ENCODE results near the gene NR1I3.

The NR1I3 gene

DNA sequence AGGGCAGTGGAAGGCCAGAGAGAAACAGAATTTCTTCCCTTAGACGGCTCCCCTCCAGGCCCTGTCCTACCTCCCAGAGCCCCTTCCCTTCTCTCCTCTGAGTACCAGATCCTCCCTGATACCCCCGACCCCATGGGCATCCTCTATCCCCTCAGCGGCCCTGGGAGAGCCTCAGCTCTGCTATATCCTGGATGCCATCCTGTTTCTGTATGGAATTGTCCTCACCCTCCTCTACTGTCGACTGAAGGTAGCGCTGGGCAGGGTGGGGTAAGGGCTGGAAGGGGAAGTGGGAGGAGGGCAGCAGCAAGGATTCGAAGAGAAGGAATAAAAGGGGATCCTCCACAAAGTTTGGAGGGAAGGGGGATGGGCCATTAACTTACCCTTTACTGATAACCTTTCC is 20.2 kb downstream of the NR1I3 start:
- no peak for DNase-seq

DNA sequence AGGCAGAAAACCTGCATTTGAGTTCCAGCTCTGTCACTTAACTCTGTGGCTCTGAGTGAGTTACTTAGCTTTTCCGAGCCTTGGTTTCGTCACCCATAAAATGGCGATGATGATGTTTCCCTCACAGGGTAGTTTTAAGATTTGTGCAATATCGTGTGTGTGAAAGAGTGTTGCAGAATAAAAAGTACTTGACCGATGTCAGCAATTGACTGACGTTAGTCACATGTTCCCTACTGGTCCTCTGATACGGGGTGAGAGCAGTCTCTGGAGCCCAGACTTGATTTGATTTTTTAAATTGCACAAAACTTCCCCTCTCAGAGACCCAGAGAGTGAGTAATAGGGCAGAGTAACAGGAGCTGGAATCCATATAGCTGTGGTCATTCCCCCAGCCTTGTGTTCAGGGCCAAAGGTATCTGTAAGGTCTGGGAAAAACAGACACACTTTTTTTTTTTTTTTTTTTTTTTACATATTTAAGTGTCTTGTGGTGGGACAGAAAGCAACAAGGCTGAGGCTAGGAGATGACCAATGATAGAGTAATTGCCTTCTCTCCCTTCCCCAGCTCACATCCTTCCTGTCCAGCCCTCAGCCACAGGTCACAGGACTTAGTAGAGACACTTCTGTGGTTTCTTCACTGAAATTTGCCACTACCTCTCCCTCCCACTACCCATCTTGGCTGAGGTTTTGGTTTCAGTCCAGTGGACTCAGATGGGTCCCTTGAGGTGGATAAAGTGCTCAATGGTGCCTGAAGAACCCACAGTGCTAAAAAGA is 20.9 kb downstream of the NR1I3 start:
- DNase-seq: no peak

- DNase-seq: no peak
These were observed 22.9 kb downstream of the NR1I3 start, which contains the start of gene FCER1G for GRCh38 chr1:161215076-161215475. Gene FCER1G, plus strand, starts transcription at chr1:161215295. Its CDS starts 27 bp downstream, at chr1:161215322.

DNA sequence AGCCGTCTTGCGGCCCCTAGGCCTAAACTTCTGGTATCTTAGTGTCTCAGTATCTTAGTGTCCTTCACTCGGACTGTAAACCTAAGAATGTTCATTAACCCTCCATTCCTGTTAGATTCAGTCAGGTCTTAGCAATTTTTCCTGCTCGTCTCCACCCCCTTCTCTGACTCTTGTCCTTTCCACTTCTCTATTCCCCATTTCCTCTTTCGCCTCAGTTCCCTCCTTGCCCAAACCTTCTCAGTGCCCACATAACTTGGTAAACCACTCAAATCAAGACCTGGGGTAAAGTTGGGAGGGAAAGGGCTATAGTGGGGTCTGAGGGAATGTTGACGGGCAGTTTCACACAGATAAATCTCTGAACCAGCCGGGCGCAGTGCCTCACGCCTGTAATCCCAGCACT is 23.6 kb downstream of the NR1I3 start:
- DNase-seq: no peak

GRCh38 chr1:161209790-161210409 is 28.1 kb downstream of the NR1I3 start:
- peak; percentile 79 for DNase-seq

DNA sequence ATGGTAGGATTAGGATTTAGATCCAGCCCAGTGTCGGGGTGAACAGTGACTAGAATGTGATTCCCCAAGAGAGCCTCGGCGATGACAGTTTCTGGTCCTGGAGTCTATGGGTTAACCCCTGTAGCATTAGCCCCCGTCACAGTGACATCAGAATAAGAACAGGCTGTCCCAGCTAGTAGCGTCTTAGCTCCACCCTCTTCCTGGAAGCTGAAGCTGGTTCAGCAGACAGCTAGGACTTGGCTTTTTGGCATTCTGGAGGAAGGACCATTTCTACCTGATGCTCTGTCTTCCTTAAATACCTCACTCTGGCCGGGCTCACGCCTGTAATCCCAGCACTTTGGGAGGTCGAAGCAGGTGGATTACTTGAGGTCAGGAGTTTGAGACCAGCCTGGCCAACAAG is 30.8 kb downstream of the NR1I3 start:
- no peak for DNase-seq

DNA sequence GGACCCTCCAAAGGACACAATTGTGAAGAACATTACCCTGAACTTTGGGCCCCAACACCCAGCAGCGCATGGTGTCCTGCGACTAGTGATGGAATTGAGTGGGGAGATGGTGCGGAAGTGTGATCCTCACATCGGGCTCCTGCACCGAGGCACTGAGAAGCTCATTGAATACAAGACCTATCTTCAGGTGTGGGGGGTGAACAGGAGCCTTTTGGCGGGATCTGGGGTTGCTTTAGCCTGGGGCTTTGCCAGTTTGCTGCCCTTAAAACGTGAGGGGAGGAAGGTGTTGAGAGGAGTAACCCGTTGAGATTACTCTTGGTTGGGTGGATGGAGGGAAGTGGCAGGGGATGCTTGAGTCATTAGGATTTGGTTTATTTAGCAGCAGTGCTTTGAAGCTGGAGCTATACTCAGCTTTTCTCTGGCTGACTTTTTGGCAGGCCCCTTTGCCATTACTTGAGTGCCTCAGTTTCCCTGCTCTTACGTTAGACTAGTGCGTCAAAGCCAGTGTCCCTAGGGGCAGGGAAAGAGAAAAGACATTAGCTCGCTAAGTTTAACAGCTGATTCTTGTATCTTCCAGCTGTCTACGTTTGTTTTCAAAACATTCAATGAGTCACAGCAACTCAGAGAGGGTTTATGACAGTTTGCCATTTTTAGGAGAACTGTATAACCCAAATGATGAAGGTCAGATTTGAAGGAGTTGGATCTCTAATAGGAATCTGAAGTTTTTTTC is 31.4 kb downstream of the NR1I3 start:
- no peak for DNase-seq

DNA sequence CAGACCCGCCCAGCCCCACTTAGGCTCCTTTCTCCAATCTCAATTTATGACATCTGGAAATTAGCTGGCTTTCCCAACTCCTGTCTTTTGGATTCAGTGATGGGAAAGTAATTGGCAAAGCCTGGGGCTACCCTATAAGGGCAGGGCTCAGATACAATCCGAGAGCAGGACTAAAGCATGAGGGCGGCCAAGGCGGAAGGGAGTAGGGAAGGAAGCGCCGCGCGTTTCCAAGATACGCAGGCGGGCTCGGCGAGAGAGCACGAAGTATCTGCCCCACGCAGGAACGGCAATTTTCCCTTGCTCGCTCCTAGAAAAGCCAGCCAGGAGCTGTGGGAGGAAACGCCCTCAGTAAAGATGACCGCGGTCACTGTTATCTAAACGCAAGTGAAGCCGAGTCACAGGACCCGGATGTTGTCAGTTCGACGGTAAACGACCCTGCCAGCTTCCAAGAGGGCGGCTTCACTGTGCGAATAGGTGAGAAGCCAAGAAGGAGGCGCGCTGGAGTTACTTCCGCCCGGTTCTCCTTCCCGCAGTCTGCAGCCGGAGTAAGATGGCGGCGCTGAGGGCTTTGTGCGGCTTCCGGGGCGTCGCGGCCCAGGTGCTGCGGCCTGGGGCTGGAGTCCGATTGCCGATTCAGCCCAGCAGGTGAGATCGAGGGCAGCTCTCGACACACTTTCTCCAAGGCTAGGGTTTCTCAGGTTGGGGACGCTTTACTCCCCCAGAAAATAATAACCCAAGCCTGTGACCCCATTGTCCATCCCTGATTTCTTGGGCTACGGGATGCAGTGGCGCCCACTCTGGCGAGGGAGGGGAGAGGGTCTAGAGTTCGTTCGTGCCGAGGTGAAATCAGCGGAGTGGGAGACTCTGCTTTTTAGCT is 35.9 kb downstream of the NR1I3 start, which contains the start of gene NDUFS2:
NDUFS2 (plus strand) TSS at position 532 of the 877 bp plus-strand sequence; CDS start at position 551, 19 bp downstream.
- DNase-seq: peak; percentile 99

DNA sequence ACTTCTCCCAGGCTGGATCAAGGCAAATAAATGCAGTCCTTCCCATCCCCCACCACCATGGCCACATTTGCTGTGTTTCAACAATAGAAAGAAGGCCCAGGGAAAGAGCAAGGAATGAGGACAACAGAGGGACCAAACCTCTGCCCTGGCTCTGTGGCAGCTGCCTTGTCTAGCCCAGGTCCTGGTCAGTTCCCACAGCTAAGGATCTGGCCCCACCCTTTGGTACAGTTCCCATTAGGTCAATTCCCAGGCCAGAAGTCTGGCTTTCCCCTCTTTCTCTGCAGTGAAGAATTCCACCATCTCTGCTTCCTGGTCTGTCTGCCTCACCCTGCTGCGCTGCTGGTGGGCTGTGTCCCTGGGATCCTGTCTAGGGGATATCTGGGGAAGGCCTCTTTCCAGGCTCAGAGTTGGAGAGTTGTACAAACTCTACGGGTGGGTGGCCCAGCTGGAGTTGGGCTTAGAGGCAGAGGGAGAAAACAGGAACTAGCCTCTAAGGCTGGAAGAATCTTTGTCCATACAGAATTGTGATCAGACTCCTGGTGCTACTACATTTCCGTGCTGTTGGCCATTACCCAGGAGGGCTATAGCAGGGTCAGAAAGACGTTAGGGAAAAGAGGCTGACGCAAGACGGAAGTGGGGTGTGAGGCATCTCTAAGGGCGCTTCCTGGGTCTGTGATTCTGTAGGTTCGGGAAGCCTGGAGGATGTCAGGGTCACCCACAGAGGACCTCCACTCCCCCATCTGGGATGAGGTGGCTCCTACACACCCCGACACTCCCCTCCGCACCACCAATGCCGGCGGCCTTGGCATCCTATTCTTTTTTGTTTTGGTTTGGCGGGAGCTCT is 36.8 kb downstream of the NR1I3 start:
- DNase-seq: peak; percentile 37

DNA sequence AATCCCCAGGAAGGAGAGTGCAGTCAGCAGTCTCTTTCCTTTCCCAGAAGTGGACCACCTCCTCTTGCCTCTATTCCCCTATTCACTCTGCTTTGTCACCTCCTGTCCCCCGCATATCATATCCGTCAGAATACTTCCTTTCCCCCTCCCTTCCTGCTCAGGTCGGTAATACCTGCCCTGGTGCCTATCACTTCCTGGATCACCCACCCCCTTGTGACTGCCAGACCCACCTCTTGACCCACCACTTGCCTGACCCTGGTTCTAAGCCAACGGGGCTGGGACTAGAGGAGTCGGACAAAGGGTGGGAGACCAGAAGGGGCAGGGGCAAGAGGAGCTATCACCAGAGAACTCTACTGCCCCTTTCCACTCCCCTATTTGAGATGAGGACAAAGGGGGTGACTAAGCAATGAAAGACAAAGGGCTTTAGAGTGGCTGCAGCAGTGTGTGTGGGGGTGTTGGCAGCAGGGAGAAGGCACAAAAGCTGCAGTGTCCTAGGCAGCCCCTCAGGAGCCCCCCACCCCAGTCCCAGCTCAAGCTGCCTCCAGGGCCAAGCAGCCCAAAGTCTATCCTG is 37.5 kb downstream of the NR1I3 start:
- DNase-seq: no peak

- no peak for DNase-seq
These were observed 38.4 kb downstream of the NR1I3 start for GRCh38 chr1:161199506-161200139.

DNA sequence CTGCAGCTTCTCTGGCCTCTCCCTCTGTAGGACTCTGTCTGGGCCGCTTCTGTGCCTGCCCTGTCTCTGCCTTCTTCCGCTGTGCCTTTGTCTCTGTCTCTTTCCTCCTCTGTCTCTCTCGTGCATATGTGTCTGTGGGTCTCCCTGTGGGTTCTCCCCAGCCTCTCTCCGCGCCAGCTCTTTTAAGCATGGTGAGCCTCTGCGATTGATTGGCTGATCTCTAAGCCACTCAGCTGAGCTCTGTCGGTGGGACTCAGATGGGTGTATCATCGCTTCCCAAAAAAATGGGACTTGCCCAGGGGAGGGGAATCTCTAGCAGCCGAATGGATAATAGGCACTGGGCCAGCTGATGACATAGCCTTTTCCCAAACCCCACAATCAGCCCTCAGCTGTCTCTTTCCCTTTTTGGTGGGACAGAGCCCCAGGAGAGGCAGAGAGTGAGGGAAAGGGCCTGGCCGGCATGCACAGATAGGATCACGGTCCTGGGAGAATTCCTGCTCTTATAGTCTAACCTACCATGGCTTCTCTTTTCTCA is 39.0 kb downstream of the NR1I3 start, which contains the start of gene ADAMTS4:
ADAMTS4 (minus strand) TSS at position 158 of the 535 bp plus-strand sequence. CDS start 427 bp downstream, outside the sequence.
- DNase-seq: no peak

GRCh38 chr1:161198194-161198896 is 39.7 kb downstream of the NR1I3 start:
- peak; percentile 51 for DNase-seq

DNA sequence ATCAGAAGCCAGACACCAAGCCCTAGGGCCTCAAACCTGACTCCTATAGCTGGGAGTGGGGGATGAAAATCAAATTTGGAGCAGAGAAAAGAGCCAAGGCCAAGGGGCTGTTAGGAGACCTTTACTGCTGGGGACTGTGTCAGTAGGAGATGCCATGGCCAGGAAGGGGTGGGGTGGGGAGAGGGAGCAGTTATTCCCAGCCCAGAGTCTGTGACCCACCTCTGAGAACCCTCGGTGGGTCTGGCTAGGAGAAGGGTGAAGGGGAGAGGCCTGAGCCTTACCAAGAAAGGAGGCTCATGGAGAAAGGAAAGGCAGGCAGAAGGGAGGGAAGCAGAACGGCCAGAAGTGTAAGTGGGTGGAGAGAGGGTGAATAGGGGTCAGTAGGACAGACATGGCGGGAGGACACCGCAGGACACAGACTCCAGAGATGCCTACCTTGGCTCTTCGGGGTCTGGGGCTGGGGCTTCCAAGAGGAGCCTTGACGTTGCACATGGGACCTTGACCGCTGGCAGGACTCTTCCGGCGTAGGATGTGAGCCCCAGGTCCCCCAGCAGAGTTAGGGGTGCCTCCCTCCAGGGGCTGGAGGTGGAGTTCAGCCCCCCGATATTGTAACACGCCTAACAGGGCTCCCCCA is 40.3 kb downstream of the NR1I3 start:
- no peak for DNase-seq

- no peak for DNase-seq
These were observed 41.2 kb downstream of the NR1I3 start for GRCh38 chr1:161196521-161197451.

- DNase-seq: no peak
These were observed 41.9 kb downstream of the NR1I3 start for GRCh38 chr1:161196111-161196510.

- DNase-seq: no peak
These were observed 42.8 kb downstream of the NR1I3 start for GRCh38 chr1:161195171-161195570.

All from NCI-H146 (cell line).